Stimulated activated CD4-positive, alpha-beta T cell treated with anti-CD3 and anti-CD28 coated beads, Interleukin-12 subunit alpha, Interleukin-12 subunit beta, amount 100 ng/mL, for 24 hours (primary cell): ENCODE results near the gene ATF3.
A peak's percentile ranks its signal among the peaks of the same experiment; 100 is the strongest.
"Not testable (repeated sequence)": the region's sequence is repeated elsewhere in the genome, so short reads cannot be mapped to it uniquely, and the experiment has no call there.

Source experiments
- DNase-seq, 2 experiments: peaks; one replicate each; pipeline ENCODE4 v3.0.0-alpha.2; 2020; ENCODE audit warnings: low read depth in 2 of 2

The ATF3 gene

DNA sequence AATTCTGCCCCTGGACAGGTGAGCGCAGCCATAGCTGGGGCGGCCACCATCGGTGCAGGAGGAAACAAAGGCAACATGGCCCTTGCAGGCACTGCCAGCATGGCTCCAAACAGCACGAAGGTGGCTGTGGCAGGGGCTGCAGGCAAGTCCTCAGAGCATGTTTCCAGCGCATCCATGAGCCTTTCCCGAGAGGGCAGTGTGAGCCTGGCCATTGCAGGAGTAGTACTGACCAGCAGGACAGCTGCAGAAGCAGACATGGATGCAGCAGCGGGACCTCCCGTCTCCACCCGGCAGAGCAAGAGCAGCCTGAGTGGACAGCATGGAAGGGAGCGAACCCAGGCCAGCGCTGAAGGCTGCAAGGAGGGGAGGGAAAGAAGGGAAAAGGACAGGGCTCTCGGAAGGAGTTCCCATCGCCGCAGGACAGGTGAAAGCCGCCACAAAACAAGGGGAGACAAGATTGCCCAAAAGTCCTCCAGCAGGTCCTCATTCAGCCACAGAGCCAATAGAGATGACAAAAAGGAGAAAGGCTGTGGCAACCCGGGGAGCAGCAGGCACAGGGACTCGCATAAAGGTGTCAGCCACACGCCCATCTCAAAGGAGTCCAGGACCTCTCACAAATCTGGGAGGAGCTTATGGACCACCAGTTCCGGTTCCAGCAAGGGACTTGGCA, 17.4 kb downstream of the ATF3 start:
- no peak for DNase-seq

DNA sequence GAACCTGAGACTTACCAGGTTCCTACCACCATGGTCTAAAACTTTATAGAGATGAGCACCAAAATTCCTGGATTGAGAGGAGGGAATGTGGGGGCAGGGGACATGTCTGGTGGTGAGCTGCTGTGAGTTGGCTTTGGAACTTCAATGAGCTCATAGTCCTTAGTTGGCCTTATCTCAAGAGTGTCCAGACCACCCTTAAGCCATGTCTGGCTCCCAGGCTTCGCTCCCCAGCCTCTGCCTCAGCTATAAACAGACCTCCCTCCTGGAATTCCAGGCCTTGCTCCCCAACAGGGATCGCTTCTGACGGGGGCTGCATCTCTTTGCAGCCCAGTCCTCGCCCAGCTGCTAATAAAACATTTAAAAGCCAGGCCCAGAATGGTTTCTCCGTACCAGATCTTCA, 19.5 kb downstream of the ATF3 start:
- DNase-seq = no peak

DNA sequence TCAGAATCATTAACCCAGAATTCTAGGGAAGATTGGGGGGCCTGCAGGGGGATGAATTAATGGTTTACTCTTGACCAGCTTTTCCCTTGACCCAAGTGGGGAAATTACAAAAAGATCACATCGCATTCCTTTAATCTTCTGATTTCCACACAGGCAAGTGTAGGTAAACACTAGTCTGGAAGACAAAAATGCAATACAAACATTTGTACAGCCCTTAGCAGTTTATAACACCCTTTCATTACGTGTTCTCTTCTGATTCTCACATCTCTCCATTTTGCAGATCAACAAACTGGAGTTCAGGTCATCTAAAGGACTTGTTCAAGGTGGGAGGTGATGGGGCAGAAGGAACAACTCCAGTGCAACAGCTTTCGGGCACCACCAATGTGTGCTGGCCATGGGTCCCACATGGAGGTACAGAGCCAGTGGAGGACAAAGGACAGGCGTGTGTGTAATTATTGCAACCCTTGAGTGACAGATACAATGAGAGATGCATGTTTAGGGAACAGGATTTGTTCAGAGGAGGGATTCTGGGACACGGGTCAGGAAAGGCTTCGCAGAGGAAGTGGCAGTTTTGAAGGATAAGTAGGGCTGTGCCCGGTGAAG, 20.4 kb downstream of the ATF3 start:
- DNase-seq = no peak

DNA sequence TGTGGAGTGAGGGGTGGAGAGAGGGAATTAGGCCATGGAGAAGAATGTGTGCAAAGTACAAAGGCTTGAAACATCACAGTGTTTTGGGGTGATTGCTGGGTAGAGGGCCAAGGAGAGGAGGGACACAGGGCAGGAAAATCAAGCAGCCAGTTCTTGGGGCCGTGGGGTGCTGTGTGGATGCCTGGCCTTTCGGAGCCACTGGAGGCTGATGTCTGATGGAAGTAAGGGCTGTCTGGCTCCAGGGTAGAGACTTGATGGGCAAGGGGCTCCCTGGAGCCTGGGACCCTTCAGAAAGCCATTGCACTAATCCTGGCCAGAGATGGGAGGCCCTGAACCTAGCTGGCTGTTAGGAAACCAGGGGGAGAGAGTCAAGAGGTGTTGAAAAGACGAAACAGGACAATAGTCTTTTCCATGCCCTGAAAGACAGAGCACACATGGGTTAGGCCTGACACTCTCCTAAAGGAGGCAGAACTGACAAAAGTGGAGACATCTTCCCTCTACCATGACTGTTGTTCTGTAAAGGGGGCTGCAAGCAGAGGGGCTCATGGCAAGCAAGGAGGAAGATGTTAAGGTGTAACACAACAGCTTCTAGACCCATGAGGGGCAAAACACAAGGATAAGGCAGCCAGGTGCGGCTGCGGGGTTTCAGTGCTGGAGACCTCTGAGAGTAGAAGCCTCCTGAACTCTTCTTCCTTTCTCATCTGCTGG, 21.0 kb downstream of the ATF3 start:
- no peak for DNase-seq

DNA sequence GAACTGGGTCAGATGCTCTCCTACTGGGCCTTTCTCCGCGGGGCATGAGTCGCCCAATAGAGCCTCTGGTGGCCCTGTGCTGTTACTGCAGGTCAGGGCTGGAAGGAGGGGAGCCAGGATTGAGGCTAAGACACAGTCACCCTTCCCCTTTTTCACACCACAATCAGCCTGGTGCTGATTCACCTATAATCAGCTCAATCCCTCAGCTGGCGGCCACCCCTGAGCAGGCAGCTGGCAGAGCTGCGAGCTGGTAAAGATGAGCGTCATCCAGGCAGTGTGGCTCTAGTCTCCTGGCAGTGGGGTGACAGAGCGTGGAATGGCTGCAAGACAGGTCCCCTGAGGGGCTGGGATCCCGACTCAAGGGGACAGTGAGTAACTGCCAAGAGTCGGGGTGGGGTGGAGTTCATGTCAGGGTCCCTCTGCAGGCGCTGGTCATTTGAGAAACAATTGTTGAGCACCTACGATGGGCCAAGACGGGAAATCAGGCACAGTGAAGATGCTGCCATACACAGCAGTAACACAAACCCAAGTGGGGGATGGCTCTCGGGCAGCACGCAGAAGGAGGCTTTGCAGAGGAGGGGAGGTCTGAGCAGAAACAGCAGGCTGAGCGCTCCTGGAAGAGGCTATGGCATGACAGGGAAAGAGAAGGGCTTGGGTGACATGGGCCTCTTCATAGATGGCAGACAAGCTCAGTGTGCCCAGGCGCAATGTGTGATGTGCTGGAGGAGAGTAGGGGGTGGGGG, 21.8 kb downstream of the ATF3 start:
- peak; percentile 31 to 53 for DNase-seq

DNA sequence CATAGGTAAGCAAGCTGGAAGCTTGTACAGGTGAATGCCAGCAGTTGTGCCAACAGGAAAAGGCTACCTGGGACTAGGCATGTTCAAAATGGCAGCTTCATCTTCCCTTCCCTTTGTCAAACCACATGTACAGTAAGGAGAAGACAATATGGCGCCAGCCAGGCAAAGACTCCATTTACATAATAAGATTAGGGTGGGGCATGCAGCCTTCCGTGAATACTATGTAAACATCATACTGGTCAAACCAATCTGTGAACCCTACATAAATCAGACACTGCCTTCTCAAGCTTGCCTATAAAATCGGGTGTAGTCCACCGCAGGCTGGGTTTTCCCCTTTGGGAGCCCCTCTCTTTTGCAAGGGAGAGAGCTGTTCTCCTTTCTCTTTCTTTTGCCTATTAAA, 24.6 kb downstream of the ATF3 start:
- no peak for DNase-seq

DNA sequence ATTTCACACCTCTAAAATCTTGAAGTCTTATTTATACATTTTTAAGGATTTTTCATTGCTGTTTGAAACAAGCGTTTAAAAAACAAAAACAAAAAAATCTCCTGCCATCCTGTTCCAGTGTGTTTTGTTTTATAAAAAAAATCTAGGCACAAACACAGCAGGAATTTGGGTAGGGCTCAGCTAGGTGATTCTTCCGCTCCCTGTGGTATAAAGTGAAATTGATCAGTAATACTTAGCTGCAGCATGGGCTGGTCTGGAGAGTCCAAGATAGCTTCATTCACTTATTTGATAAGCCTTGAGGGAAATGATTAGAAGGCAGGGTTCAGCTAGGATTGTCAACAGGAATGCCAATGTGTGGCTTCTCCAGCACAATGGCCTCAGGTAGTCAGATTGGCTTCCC, 25.7 kb downstream of the ATF3 start:
- DNase-seq = no peak

DNA sequence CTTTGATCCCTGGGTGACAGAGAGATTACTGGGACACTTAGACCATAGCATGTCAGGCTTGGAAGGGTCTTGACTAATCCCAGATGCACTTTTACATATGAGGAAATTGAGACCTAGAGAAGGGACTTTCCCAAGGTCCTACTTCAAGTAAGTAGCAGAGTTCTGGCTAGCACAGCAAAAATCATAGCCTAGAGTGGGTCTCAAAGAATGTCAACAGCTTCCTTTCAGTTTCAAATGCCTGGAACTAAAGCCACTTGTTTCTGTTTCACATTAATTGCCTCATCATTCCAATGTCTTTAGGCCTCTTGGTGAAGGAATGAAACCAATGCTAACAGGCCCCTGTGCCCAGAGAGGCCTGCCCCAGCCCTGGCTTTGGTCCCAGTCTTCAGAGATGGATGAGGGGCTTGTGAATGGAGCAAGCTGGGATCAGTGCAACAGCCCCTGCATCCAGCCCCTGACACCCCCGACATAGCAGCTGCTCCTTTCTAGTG, 26.6 kb downstream of the ATF3 start:
- no peak for DNase-seq

DNA sequence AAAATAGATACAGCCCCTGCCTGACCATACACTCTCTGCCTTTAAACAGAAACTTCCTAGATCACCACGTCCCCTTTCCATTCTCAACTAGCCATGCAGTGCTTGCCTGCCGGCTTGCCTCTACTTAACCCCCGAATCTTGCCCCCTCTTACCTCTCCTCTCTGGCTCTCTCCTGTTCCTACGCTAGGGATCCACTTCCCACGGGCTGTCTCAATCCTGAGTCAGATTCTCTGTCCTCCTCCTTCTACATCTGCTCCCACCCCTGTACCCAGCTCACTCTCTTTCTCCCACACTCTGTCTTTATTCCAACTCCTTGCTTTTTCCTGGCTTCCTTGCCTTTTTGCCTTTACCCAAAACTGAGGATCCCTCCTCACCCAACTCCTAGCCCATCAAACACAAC, 29.3 kb downstream of the ATF3 start:
- DNase-seq = no peak

DNA sequence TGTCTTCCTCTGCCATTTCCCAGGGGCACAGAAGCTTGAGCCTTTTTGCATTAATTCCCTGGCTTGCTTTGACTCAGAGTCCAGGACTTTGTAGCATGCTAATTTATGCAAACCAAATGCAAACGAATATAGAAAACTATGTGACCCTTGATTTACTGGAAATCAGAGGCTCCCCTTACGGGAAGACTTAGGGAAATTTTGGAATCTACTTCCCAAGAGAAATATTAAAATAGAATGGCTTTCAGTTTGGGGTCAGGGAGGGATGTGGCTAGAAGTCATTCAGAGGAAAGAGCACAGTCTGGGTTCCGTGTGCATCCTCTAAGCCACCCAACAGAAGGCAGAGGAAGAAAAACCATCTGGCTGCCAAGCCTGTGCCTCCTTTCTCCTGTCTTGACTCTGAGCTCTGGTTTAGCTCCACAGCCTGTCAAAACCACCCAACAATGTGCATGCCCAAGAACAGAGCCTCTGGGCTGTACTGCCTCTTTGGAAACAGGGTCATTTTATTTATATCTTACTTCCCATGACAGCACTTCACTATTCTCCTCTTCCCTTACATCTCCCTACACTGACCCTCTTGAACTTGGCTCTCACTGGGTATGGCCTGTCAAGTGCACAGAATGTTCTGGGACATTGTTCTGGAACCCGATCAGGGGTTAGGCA, 30.1 kb downstream of the ATF3 start:
- DNase-seq = no peak

DNA sequence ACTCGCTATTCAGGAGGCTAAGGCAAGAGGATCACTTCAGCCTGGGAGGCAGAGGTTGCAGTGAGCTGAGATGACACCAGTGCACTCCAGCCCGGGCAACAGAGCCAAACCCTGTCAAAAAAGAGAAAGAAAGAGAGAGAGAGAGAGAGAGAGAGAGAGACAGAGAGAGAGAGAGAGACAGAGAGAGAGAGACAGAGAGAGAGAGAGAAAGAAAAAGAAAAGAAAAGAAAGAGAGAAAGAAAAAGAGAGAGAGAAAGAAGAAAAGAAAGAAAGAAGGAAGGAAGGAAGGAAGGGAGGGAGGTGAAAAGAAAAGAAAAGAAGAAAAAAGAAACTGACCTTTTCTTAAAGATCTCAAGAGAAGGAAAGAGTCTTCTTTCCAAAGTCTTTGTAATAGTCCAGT, 31.0 kb downstream of the ATF3 start:
- DNase-seq = not testable (repeated sequence)

DNA sequence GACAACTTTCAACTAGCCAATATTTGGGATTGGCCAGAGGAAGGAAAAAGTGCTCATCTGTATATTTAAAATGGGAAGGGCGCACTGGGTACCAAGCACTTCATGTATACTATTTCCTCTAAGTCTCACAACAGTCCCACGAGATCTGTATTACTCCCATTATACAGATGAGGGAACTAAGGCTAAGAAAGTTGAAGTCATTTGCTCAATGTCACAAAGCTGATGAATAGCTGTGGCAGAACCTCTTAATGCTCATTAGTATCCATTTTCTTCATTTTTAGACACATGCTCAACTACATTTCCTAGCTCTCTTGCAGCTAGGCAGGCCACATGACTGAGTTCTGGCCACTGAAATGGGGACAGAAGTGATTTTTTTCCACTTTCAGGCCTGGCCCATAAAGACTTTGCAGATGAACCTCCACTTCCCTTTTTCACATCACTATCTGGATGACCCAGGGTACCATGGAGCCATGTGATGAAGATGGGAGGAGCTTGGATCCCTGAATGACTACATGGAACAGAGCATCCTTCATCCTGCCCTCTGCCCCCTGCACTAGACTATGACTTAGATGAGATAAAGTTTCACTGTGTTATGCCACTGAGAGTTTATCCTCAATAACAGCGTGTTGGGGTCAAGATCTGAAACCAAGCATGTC, 31.8 kb downstream of the ATF3 start:
- no peak for DNase-seq

DNA sequence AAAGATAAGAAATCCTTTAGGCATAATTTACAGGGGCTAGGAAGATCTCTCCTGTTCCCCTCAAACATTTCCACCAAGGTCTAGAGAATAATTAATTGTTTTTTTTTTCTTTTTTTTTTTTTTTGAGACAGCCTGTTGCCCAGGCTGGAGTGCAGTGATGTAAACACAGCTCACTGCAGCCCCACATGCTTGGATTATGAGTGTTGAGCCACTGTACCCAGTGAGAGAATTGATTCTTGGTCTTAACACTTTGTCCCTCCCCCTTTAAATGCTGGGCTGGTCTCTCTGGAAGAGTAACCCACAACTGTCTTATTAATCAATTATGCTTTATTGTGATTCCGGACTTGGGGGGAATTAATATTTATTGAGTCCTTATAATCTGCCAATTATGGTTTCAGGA, 33.4 kb downstream of the ATF3 start:
- no peak for DNase-seq

DNA sequence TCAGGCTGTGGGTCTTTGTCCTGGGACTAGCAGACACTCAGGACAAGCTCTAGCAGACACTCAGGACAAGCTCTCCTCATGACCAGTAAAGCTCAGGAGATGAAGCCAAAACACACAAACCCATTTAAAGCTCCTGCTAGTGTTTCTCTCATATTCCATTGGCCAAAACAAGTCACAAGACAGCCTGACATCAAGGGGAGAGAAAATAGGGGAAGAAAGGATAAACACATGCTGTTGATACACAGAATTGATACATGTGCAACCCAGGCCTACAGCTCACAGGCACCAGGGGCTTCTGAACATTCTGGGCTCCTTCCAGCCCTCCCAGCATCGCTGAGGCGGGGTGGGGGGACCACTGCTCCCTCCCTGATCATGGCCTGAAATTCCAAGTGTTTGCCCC, 35.3 kb downstream of the ATF3 start:
- no peak for DNase-seq

DNA sequence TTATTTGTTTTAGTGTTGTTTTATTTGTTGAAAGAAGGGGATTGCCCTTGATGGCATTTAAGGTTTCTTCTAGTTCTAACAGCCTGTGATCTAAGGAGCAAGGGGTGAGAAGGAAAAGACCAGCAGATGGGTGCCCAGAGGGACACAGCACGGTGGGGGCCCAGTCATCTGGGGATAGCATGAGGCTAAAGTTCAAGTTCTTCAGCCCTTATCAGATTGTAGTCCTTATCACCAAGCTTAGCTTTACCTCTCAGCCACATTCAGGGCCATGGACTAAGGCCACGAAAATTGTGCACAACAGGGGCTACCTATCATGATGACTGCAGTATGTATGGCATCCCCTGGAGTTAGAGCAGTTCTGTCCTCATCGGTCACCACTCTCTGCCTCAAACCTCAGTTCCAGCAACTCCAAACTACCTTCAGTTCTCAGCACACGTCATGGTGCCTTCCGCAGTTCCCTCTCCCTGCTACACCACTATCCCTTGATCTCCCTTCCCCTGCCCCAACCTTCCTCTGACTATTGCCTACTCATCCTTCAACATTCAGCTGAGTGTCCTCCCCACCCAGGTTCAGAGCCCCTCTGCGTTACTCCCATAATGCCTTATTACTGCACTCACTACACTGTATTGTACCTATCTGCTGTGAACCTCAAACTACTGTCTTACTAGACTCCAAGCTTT, 36.4 kb downstream of the ATF3 start:
- no peak for DNase-seq

DNA sequence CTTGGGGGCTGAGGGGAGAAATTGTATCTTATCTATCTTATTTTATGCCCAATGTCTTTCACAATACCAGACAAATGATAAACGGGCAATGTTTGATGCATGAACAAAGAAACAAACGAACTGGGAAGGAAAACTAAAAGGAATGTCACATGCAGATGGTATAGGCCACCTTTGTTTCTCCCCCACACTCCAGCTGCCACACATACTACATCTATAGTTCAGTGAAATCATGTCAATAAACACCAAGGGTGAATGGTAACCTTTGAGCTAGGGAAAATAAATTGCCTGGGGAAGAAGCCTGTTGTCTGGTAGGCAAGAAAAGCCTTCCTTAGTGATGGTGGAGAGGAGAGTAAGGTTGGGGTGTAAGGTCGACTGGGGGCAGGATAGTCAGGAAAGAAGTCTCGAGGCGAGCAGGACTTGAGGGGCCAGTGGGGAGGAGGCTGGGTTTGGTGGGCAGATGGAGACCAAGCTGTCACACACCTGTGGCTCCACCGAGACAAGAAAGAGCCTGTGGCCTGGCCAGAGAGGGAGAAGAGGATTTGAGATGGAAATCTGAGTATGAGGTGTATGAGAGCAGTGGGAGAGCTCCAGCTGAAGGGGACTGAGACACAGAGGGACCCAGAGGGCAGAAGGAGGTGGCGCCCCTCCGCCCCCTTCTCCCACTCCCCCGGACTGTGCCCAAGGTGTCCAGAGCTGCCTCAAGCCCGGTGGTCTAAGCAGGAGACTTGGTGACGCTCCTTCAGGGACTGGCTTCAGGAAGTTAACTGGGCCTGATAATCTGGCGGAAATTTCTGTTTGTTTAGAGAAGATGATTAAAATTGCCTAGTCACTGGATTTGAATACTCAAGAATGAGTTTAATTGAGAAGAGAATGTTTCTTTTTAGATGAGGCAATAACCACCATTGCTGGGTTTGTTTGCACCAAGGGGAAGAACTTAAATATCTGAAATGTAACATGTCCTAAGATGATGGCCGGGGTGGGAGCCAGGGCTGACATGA, 37.3 kb downstream of the ATF3 start:
- no peak for DNase-seq

DNA sequence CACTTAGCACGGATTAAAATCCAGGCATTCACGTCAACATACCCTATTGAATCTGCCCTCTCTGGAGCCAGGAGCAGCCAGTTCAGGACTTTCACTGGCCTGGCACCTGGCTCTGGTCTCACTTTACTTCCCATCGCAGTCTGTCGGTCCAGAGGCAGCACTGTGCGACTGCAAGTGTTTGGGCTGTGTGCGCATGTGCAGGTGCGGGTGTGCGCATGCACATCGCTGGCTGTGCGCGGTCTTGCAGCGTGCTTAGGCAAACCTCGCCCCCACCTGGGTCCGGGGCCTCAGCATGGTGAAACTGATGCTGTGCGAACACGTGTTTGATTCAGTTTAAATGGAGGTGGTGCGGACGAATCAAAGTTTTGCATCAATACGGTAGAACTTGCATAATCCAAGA, 38.0 kb downstream of the ATF3 start:
- DNase-seq = no peak

DNA sequence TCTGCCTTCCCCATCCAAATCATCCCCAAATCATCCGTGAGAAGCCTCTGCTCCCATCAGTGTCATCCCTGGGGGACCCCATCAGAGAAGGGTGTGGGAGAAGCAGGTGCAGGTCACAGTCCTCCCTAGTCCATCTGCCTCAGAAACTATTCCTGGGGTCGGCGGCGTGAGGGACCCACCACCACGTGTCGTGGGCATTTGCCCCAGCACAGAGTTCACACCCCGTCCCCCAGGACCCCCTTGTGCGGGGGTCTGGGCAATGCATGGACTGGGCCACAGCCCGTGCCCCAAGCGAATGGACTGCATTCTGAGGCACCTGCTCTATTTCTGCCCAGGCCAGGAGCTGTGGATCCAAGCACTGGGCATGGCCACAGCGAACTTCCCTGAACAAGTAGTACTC, 38.4 kb downstream of the ATF3 start:
- DNase-seq = no peak

DNA sequence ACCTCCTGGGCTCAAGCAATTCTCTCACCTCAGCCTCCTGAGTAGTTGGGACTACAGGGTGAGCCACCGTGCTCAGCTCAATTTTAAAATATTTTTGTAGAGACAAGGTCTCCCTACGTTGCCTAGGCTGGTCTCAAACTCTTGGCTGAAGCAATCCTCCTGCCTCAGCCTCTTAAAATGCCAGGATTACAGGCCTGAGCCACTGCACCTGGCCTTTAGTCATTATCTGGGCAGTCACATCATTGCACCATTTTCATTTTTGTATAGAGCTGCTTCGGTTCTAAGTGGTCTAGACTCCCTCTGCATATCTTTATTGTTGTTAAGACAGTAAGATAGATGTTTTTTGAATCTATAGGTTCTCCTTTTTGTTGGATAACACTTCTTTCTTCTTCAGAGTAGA, 39.9 kb downstream of the ATF3 start:
- no peak for DNase-seq

DNA sequence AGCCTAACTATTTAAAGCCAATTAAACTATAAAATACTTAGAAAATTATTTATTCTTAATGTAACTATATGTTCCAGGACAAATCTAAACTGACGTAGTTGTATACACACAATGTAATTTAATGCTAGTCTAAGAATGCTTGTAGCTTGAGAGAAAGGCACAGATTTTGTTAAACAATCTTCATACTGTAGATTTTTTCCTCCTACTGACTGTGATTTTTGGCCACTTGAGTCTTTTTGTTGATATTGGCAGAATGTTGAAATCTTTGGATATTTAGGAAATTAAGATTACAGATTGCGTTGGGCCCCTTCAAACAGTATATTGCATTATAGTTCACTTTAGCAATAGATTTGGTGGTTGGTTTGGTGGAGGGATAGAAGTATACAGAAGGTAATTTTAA, 40.5 kb downstream of the ATF3 start:
- DNase-seq = no peak
